SJSA1 (cell line): ENCODE results near the gene P2RX3. TPM values are rescaled to one million over a fixed set of nuclear protein-coding genes. Genes with fewer than 3 reads are reported as not detected.

Source experiments
- DNase-seq, 2 experiments: peaks; one replicate each; pipeline ENCODE4 v3.0.0-alpha.2; 2015 to 2020; ENCODE audit warnings: low spot score in 2 of 2, low read depth in 1 of 2
- H3K27ac ChIP-seq: fragments of 250-450 bp; sonication (Bioruptor Pico); 2 replicates; pipeline ENCODE4 v1.5.1; 2020; ENCODE audit warnings: mild to moderate bottlenecking, moderate library complexity
- H3K27me3 ChIP-seq: fragments of 250-450 bp; sonication (Bioruptor Pico); replicated peaks from 2 replicates; pipeline ENCODE4 v1.5.1; 2020; ENCODE audit warnings: mild to moderate bottlenecking, moderate library complexity
- H3K36me3 ChIP-seq: fragments of 250-450 bp; sonication (Bioruptor Pico); 2 replicates; pipeline ENCODE4 v1.5.1; 2020; ENCODE audit warnings: mild to moderate bottlenecking
- H3K4me1 ChIP-seq: fragments of 250-450 bp; sonication (Bioruptor Pico); replicated peaks from 2 replicates; pipeline ENCODE4 v1.6.1; 2021; ENCODE audit warnings: mild to moderate bottlenecking
- H3K4me3 ChIP-seq: fragments of 250-450 bp; sonication (Bioruptor Pico); 2 replicates; pipeline ENCODE4 v1.5.1; 2020; ENCODE audit warnings: mild to moderate bottlenecking
- H3K9me3 ChIP-seq: fragments of 250-450 bp; sonication (Bioruptor Pico); replicated peaks from 2 replicates; pipeline ENCODE4 v1.5.1; 2020; ENCODE audit warnings: mild to moderate bottlenecking
- total RNA-seq: library from RNA; depleted of rRNA; stranded (reverse); fragments of >200 nt; shearing (Covaris generic); gene quantifications from 2 replicates; pipeline ENCODE4 v1.2.3, GENCODE V29; 2014

P2RX3 gene
- total RNA-seq, 1 experiment from 2014 or later = not detected

- H3K4me3 ChIP-seq = no peak overlapping the region
- H3K4me1 ChIP-seq = peaks cover 36% of the 10 kb centered on the region
- no peaks in the 10 kb centered on the region for H3K9me3 ChIP-seq
- no peak overlapping the region for H3K27ac ChIP-seq
- H3K27me3 ChIP-seq = no peaks in the 10 kb centered on the region
- peaks cover 84% of the 10 kb centered on the region for H3K36me3 ChIP-seq
- DNase-seq = no peak
Measured at GRCh38 chr11:57314221-57314973, 23.8 kb upstream of the P2RX3 start.

DNA sequence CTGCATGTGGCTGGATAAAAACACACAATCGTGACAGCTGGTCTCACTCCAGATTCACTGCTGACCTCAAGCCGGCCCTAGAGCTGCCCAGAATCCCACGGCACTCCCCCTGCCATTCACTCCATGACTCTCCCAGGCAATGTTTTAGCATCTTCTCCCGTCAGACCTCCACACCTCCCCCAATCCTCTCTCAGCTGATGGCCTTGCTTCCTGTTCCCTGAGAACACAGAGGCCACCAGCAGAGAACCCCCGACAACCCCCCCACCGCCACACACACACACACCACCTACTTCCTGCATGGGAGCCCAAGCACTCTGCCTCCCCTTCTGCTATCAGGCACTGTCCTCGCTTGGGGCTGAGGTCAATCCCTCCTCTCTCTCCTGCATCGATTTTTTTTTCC is 22.7 kb upstream of the P2RX3 start:
- no peaks in the 10 kb centered on the region for H3K9me3 ChIP-seq
- peaks cover 30% of the 10 kb centered on the region for H3K4me1 ChIP-seq
- no peaks in the 10 kb centered on the region for H3K27me3 ChIP-seq
- H3K27ac ChIP-seq = peak overlapping the region; percentile 40
- DNase-seq = peak; percentile 86 to 89
- H3K36me3 ChIP-seq = peaks cover 79% of the 10 kb centered on the region
- no peak overlapping the region for H3K4me3 ChIP-seq

GRCh38 chr11:57316017-57316416 is 22.1 kb upstream of the P2RX3 start:
- Histone ChIP-seq H3K27me3 (no peaks in the 10 kb centered on the region), H3K4me3 (no peak overlapping the region), H3K9me3 (no peaks in the 10 kb centered on the region), H3K36me3 (peaks cover 81% of the 10 kb centered on the region), H3K27ac (peak overlapping the region; percentile 40; the same call in 1 of the 2 replicates), H3K4me1 (peaks cover 28% of the 10 kb centered on the region)
- DNase-seq = no peak

GRCh38 chr11:57318178-57318577 is 20.0 kb upstream of the P2RX3 start:
- Histone ChIP-seq H3K27ac (no peak overlapping the region), H3K4me1 (peaks cover 43% of the 10 kb centered on the region), H3K27me3 (no peaks in the 10 kb centered on the region), H3K4me3 (no peak overlapping the region), H3K9me3 (no peaks in the 10 kb centered on the region), H3K36me3 (peaks cover 65% of the 10 kb centered on the region)
- DNase-seq = no peak

- no peak for DNase-seq
- Histone ChIP-seq H3K36me3 (peaks cover 48% of the 10 kb centered on the region), H3K4me3 (no peak overlapping the region), H3K4me1 (peaks cover 49% of the 10 kb centered on the region), H3K9me3 (no peaks in the 10 kb centered on the region), H3K27ac (no peak overlapping the region), H3K27me3 (no peaks in the 10 kb centered on the region)
Measured at GRCh38 chr11:57320067-57320718, 18.0 kb upstream of the P2RX3 start.

- peaks cover 51% of the 10 kb centered on the region for H3K36me3 ChIP-seq
- no peak overlapping the region for H3K4me3 ChIP-seq
- DNase-seq = no peak
- H3K9me3 ChIP-seq = no peaks in the 10 kb centered on the region
- H3K27ac ChIP-seq = no peak overlapping the region
- H3K4me1 ChIP-seq = peaks cover 49% of the 10 kb centered on the region
- no peaks in the 10 kb centered on the region for H3K27me3 ChIP-seq
Measured at GRCh38 chr11:57320719-57321387, 17.3 kb upstream of the P2RX3 start.

DNA sequence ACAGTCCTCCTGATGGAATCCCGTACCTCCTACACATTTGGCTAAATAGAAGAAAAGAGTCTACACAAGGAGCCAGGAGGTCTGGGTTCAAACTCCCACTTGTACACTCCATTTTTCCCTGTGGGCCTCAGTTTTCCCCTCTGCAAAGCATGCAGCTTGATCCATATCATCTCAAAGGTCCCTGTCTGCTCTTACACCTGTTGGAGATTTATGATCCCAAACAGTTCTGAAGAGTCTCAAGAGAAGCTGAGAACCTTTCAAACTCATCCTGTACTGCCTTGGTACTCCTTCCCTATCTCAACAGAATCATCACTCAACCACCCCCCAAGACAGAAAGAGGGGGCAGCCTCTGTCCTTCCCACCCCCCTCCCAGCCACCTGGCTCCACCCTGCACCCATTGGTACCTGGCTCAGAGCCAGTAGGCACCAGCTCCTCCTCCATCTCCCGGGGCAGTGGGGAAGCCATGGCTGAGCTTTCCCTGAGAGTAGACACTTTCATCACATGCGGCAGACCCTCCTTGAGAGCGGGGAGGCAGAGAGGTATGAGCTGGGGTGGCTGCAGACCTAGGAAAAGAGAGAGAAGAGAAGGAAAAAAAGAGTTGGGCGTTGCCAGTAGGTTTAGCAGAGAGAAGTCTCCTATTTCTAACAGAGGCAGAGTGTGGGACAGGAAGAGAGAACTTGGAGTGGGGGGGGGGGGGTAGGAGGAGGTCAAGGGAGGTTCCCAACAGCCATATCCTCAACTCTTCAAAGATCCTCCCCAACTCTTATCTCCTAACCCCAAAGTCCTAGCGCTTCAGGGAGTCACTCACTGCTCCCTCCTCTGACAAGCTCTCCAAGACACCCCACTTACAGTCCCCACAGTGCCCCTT is 16.5 kb upstream of the P2RX3 start:
- Histone ChIP-seq H3K36me3 (peaks cover 52% of the 10 kb centered on the region), H3K9me3 (no peaks in the 10 kb centered on the region), H3K4me3 (peak overlapping the region; percentile 23), H3K4me1 (peaks cover 45% of the 10 kb centered on the region), H3K27ac (peak overlapping the region; percentile 79), H3K27me3 (no peaks in the 10 kb centered on the region)
- no peak for DNase-seq

DNA sequence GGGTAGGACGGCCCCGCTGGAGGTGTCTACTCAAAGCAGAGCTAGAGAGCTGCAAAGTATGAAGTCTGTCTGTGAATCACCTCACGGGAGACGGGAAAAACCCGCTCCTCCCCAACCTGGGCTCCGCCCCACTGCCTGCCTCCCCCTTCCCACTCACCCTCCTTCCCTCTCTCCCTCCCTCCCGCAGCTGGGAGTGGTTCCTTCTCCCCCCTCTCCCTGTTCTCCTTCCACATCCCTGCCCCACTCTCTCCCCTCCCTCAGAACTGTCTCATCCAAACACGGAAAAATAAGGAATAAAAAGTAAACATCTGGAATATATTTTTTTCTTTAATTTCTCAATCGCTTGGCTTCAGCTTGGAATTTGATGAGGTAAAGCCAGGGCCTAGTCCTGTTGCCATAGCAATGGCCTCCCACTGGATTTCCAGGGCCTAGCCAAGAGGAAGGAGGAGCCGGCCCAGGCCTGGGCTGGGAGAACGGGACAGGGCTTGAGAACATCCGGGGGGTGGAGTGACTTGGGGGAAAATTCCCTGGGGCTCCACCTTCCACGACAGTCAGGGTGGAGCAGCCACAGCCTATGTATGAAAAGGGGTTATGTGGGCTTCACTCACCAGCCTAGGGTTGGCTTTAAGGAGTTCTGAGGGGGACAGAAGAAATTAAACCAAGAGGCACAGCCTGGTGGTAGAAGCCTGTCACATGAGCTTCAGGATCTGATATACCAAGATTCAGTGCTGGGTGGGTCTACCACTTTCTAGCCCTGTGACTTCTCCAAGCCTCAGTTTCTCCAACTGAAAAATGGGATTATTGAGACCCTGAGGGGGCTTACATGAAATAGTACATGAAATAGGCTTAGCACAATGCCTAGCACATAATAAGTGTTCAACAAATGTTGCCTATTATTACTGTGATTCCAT is 15.6 kb upstream of the P2RX3 start:
- no peaks in the 10 kb centered on the region for H3K27me3 ChIP-seq
- H3K36me3 ChIP-seq = peaks cover 51% of the 10 kb centered on the region
- H3K9me3 ChIP-seq = no peaks in the 10 kb centered on the region
- H3K4me3 ChIP-seq = peak overlapping the region; percentile 23
- peak overlapping the region; percentile 79 for H3K27ac ChIP-seq
- peaks cover 45% of the 10 kb centered on the region for H3K4me1 ChIP-seq
- peak; percentile 94 to 96 for DNase-seq

GRCh38 chr11:57323167-57323854 is 14.8 kb upstream of the P2RX3 start:
- Histone ChIP-seq H3K9me3 (no peaks in the 10 kb centered on the region), H3K36me3 (peaks cover 51% of the 10 kb centered on the region), H3K4me1 (peaks cover 45% of the 10 kb centered on the region)

GRCh38 chr11:57323855-57324153 is 14.3 kb upstream of the P2RX3 start:
- H3K27me3 ChIP-seq = no peaks in the 10 kb centered on the region
- 0 out of 2 replicates have a peak overlapping the region, but pooled peaks have one; percentile 16 for H3K27ac ChIP-seq
- peaks cover 45% of the 10 kb centered on the region for H3K4me1 ChIP-seq
- H3K4me3 ChIP-seq = peak overlapping the region; percentile 42
- no peaks in the 10 kb centered on the region for H3K9me3 ChIP-seq
- DNase-seq = no peak
- peaks cover 51% of the 10 kb centered on the region for H3K36me3 ChIP-seq

More at GRCh38 chr11:57323167-57323854, 14.8 kb upstream of the P2RX3 start:
- peak in 1 of 2 experiments; percentile 21 for DNase-seq
- H3K27ac ChIP-seq = peak overlapping the region; percentile 79
- H3K27me3 ChIP-seq = no peaks in the 10 kb centered on the region
- peak overlapping the region; percentile 42 for H3K4me3 ChIP-seq

DNA sequence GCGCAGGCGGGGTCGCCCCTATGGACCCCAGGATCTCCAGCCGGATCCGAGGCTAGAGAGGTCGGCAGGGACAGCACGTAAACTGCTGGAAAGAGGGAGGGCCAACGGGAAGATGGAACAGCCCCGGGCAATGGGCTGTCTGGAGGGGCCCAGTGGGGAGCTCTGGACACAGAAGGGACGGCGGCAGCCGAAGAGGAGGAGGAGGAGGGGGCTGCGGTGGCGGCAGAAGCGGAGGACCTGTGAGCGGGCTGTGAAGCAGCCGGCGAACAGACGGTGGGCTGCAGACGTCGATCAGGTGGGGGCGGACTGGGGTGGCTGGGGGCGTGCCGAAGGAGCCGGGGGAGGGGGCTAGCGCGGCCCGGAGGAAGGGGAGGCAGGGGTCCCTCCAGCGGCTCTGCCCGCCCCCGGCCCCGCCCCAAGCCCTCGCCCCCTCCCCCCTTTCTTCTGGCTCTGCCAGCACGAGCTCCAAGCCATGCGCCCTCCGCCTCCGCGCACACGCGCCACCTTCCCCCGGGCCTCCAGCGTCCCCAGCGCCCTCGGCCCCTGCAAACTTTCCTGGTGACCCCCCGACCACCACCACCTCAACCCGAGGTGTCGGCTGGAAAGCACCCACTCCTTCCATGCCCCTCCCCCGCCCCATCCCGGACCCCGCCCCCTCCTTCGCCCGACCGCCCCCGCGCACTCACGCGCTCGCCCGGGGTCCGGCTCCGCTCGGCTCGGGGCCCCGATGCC is 13.8 kb upstream of the P2RX3 start:
- H3K9me3 ChIP-seq = no peaks in the 10 kb centered on the region
- no peaks in the 10 kb centered on the region for H3K27me3 ChIP-seq
- DNase-seq = peak in 1 of 2 experiments; percentile 31
- H3K36me3 ChIP-seq = peaks cover 53% of the 10 kb centered on the region
- peaks cover 45% of the 10 kb centered on the region for H3K4me1 ChIP-seq
- 0 out of 2 replicates have a peak overlapping the region, but pooled peaks have one; percentile 16 for H3K27ac ChIP-seq
- H3K4me3 ChIP-seq = peak overlapping the region; percentile 42
